Dedifferentiated amniotic fluid mesenchymal stem cell (primary cell): ENCODE measurements around the gene TTC9C.
A peak's percentile ranks its signal among the peaks of the same experiment; 100 is the strongest.
"Not testable (repeated sequence)": the region's sequence is repeated elsewhere in the genome, so short reads cannot be mapped to it uniquely, and the experiment has no call there.

ENCODE experiments used
- DNase-seq: peaks from one replicate; pipeline ENCODE4 v3.0.0-alpha.2; 2016; ENCODE audit errors: extremely low spot score

The TTC9C gene

DNA sequence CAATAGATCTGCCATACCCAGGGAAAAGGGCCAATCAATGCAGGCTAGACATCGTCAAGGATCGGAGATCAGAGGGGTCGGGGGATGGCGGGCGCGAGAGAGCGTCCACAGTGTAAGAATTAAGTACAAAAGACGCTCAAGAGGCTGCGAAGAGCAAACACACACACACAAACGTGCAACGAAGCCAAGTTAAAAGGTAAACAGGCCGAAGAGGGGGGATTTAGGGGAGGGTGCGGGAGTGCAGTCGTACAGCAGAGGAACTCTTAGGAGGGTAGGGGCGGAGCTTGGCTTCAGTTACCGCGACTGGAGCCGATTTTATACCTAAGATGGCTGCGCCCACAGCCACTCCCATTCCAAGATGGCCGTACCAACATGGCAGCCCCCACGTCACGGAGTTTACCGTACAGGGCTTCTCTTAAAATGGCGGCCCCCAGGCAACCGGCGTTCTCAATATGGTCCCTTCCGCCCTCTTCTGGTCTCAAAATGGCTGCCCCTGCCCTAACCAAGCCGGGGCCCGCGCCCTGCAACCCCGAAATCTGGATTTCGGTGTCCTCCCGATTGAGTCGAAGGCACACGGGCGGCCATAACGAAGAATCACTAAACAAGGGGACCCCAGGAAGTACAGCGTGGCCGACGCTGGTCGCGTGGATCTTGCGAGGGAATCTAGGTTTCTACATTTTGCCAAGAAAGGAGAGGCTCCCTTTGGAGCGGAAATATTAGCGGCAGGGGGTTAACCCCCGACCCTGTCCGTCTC is 18.9 kb upstream of the TTC9C start:
- peak; percentile 91 for DNase-seq

DNA sequence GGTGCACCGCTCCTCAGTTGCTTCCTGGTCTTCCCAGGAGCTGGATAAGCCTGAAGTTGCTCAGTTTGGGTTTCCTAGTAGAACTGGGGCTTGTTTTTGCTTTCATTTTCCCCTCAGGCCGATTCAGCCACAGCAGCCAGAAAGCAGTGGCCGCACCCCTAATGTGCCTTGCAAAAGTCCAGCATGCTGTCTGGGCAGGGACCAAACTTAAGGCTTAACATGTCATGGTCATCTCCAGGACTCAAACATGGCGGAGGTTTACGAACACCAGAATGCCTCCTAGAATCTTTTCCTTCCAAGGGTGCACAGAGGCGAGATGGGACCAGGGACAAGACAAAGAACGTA is 18.3 kb upstream of the TTC9C start:
- no peak for DNase-seq

DNA sequence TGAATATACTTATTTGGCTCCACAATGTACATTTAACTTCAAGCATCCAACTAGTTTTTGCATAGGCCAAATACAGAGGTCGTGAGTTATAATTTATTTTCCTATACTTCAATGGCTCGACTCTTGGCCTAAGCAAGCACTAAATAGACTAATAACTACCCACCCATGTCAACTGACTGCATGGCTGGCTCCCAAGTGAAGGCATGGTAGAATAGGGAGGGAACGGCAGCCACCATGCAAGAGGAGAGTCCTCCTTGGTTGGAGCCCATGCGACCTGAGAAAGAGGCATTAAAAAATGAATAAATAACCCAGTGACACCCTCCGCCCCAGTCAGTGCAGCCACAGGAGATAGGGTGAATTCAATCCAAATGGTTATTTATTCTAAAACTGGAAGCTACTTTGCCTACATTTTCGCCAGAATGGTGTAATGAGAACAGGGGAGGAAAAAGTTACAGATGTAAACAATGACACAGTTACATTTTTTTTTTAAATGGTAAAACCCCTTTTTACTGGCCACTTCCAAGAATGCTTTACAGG is 15.9 kb upstream of the TTC9C start:
- DNase-seq: no peak

DNA sequence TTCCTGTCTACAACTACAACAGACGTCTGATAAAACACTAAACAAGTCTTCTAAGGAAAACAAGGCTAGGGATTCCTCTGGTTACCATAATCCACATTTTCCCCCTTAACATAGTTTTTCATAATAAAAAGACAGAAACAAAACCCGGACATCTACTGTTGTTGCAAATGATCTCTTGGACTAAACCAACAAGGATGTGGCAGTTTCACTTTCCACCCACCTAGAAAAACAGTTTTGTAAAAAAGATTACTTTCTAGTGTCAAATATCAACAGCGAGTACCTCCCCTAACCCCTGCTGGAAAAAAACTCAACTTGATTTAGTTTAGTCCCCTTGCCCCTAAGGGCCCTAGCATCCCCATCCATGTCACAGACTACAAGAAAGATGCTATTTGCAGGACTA is 15.4 kb upstream of the TTC9C start:
- no peak for DNase-seq

DNA sequence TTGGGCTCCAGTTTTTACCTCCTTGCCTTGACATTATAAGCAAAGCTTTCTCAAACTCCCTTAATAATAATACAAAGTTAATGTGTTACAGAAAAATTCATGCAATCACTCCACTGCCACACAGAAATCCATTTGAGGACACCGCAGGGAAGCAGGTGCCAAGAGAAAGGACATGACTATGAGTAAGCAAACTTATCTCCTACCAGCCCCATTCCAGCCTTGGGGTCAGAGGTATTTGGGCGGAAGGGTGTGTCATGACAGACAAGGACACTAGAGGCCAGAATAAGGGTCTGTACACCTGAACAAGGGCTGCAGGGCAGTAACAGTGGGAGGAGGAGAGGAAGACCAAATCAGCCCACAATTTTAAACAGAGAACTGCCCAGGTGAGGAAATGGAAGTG is 14.9 kb upstream of the TTC9C start:
- DNase-seq: no peak

DNA sequence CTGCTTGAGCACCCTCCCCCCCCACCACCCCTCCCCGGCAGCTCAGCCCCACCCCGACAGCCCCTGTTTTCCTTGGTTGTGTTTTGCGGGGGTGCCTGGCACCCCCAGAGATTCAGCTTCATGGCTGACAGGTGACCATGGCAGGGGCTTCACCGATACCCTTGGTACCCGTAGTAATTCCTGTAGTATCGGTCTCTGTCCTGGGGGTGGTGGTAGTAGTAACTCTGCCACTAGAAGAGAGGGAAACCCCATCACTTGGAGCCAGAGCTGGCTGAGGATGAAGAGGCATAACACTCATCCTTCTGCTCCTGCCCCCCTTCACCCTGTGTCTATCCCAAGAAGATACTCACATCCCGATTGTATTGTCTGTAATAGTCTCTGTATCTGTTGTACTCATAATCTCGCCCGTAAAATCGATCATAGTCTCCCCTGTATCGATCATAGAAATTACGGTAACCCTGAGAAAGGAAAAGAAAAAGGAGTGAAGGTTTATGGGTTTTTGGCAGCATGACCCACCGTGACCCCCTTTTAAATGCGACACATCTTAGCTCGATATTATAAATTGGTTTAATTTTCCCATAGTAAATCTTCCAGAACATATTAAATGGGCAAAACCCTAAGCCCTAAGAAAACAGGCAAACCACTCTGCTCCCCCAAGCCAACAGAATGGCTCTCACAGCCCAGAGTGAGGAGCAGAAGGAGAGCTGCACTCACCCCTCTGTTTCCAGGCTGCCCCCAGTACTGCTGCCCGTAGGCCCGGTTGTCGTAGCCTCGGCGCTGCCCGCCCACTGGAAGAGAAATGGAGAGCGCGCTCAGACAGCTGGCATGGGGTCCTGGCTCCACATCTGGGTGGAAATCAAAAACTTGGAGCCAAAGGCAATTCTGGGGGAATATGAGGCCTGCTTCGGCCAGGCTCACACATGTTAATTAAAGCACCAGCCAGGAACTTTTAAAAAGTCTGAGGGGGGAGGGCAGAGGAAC is 12.8 kb upstream of the TTC9C start:
- no peak for DNase-seq

DNA sequence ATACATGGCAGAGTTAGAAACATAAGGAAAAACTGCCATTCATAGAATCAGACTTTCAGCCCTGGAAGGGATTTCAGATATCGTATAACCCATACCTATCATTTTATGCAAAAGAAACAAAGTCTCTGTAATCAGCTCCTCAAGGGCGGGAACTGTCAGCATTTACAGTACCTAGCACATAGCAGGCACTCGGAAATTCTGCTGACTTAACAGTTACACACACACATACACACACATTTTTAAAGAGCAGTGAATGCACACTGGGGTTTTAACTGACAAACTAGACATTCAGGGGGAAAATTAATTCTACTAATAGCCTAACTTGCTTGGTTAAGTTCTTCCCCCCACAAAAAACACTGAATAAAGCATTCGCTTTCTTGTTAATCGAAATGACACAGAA is 12.1 kb upstream of the TTC9C start:
- DNase-seq: no peak

DNA sequence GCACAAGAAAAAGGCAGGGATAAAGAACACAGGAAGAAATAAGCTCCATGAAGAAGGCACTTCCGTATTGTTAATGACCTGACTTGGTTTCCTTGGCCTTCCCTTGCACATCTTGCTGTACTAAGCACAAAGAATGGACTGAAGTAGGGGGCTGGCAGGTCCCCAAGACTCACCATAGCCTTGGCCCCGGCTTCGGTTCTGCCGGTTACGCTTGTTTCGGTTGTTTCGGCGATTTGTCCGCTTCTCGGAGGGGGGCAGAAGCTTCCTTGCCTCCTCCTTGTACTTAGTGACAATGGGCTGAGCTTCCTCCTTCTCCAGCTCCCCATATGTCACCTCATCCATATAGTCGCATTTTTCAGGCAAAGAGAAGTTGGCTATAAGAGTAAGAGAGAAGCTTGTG is 11.5 kb upstream of the TTC9C start:
- no peak for DNase-seq

DNA sequence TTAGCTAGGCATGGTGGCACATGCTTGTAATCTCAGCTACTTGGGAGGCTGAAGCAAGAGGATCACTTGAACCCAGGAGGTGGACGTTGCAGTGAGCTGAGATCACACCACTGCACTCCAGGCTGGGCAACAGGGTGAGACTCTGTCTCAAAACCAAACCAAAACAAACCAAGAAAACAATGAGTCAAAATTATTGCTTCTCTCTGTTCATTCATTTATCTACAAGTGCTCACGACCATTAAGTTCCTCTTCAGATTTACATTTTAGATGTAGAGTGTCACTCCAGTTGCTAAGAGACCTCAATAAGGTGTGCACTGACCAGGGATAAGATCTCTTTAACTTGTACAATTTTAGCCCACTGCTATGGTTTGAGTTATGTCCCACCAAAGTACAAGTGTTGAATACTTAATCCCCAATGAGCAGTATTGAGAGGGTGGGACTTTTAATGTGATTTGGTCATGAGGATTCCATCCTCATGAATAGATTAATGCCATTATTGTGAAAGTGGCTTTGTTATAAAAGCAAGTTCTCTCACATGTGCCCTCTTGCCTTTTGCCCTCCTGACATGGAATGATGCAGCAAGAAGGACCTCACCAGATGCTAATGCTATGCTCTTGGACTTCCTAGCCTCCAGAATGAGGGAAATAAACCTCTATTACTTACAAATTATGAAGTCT is 8.8 kb upstream of the TTC9C start:
- no peak for DNase-seq

DNA sequence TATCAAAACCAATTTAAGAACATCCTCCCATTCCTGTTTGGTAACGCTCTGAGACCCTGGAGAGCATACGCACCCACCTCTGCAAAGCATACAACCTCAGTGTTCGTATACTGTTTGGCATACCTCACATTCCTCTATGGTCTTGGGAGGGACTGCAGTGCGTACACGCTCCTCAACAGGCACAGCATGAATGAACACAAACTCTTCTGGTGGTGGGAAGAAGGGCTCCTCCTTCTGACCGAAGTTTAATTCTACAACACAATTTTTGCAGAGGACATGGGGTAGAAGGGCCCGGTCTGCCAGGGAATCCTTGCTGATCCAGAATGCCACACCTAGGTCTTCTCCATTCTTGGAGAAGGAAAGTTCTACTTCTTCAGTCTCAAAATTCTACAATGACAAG is 6.3 kb upstream of the TTC9C start:
- no peak for DNase-seq

DNA sequence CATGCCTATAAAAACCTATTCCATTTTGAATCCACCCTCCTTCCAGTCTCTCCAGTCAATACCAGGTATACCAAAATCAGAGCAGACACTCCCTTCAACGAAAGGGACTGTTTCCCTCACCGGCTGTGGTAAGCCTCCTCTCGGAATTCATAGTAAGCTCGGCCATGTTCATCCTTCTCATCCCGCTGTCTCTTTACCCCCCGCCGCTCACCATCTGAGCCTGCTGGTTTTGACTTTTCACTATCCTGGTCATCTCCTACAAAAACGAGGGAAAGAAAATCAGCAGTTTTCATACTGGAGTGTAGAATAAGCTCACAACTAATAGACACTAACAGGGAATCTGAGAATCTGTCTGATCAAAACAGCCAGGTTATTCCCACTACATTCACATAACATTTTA is 4.1 kb upstream of the TTC9C start:
- DNase-seq: no peak

DNA sequence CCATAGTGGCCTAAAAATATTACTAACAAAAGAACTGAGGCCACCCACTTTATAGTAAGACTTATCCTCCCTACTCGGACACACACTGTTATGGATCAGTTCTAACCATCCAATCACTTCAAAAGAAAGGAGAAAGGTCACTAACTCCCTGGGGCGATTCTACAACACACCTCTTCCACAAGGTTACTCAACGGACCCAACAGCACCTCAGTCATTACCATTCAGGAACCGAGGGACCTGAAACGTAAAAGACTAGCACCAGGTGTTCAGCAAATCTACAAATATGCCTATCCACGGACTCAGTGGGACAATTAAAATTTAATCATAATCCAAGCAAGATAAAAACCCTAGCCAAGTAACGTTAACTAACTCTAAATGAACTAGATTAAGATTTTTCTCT is 2.6 kb upstream of the TTC9C start:
- DNase-seq: no peak

DNA sequence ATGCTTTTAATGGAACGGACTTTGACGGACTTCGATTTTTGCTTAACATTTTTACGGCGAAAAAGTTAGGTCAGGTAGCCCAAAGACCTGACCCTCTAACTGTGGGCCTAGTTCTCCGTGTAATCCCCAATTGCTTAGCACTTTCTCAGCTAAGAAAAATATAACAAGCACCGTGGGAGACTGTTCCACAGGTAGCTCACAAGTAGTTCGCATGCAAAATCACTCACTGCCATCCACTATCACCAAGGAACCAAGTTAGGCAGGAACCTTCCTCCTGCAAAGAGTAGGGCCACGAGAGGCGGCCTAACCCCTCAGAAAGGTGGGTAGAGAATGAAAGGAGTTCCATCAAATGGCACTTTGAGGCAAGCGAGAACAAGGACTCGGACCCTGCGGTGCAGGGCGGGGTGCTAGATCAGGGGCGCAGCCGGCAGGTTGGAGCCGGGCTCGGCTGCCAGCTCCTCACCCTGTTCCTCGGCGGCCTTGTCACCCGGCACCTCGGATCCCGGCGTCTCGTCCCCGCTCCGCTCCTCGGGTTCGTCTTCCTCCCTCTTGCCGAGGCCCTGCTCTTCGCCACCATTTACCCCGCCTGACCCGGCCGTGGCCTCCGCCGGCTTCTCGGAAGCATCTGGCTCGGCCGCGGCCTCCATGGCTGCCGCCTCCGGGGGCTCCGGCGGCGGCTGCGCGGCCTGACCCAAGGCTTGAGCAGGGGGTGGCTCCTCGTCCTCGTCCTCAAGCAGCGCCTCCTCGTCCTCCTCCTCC is 2.0 kb upstream of the TTC9C start:
- no peak for DNase-seq

DNA sequence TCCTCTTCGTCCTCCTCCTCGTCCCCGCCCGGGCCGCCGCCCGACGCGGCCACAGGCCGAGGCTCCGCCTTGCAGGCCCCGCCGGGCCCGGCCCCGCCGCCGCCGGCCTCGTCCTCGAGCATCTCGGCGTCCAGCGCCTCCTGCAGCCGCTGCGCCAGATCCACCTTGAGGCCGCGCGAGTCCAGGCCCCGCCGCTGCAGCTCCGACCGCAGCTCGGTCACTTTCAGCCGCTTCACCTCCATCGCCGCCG is 1.4 kb upstream of the TTC9C start:
- no peak for DNase-seq

DNA sequence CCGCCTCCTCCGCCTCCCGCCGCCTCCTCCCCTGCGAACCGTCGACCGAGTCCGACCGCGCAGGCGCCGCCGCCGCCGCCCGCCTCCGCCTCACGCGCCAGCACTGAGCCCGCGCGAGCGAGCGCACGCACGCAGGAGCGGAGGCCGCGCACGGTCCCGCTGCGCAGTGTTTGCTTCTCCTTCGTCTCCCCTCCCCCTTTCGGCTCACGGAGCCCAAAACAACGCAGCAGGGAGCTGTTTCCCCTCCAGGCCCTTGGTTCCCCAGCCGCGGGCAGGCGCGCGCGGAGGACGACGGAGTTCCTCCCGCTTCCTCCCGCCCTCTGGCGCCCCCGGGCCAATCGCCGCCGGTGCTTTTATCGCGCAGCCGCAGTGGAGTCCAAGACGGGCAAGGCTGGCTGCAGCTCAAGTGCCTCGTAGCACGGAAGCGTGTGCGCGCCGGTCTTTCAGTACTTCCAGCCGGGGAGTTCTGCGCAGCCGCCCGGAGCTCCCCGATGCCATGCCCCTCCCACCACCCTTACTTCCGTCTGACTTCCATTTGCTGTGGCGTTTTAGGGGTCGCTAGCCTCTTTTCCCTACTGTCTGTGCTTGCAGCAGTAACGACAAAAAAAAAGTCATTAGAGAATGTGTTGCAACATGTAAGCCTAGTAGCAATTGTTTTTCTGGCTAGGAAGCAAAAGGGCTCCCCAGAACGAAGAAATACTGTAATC is 968 bp upstream of the TTC9C start, which contains the start of gene HNRNPUL2:
Gene HNRNPUL2, minus strand, starts transcription at position 293 of the 707 bp plus-strand sequence. CDS start 301 bp downstream, outside the sequence.
- peak; percentile 98 for DNase-seq

DNA sequence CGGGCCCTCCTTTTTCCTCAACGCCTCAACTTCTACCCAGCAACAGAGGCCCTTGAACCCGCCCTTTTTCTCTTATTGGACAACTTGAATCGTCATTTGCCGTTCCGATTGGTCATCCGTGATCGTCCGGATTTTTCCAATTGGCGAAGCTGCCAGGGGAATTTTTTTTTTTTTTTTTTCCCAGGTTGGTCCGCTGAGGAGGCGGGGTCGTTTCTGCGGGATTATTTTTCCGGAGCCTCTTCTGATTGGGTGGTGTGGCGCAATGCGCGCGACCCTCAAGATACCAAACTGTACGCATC is 465 bp upstream of the TTC9C start:
- DNase-seq: peak; percentile 99

DNA sequence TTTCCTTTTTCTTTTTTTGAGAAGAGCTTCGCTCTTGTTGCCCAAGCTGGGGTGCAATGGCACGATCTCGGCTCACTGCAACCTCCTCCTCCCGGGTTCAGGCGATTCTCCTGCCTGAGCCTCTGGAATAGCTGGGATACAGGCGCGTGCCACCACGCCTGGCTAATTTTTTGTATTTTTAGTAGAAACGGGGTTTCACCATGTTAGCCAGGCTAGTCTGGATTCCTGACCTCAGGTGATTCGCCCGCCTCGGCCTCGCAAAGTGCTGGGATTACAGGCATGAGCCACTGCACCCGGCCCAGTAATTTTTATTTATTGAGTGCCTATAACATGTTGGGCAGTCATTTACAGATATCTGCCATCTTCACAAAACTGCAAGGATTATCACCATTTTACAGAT is 1.8 kb downstream of the TTC9C start:
- not testable (repeated sequence) for DNase-seq

DNA sequence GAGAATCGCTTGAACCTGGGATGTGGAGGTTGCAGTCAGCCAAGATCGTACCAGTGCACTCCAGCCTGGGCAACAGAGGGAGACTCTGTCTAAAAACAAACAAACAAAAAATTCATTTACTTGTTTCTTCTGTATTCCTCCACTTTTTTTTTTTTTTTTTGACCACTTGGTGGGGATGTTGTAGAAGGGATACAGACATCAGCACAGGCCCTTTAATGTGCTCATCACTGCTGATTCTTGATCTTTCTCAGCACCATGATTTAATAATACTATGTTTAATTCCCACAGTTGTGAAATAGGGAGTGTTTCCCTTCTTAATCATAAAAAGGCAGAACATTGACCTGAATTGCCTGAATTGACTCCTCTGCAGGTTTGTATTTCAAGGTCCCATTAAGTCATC is 4.5 kb downstream of the TTC9C start:
- no peak for DNase-seq

DNA sequence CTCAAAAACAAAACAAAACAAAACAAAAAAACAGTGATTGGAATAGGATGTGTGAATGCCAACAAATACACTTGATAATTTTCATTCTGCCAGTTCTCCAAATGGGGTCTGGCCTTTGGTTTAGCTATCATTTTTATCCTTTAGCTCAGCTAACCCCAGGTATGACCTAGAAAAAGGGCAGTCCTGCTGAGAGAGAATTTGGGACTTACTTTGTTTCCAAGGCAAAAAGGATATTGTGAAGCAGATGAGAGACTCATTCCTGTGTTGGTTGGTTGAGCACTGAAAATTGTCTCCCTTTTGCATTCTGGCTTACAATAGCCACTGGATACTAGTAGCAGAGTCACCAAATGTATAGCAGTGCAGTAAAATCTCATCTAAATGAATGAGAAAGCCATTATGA is 8.9 kb downstream of the TTC9C start:
- no peak for DNase-seq

DNA sequence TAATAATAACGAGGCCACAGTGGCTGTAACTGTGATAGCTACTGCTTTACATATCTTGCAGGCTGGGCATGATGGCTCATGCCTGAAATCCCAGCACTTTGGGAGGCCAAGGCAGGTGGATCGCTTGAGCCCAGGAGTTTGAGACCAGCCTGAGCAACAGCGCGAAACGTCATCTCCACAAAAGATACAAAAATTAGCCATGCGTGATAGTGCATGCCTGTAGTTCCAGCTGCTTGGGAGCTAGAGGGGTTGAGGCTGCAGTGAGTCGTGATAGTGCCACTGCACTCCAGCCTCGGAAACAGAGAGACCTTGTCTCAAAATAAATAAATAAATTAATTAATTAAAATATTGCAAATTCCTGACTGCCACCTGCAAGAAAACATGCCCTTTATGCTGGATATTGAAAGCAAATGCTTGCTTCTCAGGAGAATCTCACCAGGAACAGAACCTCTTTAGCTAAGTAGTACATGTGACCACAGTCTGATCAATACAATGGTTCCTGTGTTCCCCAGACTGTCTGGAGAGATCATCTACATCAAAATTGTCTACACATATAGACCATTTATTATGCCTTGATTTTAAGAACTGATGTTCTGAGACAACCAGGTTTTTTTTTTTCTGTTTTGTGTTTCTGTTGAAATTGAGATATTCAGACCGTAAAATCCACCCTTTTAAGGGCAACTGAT is 19.3 kb downstream of the TTC9C start:
- no peak for DNase-seq

DNA sequence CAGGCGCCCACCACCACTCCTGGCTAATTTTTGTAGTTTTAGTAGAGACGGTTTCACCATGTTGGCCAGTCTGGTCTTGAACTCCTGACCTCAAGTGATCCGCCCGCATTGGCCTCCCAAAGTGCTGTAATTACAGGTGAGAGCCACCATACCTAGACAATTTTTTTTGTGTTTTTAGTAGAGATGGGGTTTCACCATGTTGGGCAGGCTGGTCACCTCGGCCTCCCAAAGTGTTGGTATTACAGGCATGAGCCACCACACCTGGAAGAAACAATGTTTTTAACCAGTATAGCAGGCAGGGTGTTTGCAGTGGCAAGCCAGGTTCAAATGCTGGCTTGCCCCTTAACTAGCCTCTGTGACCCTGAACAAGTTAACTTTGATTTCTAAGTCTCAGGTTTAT is 21.6 kb downstream of the TTC9C start:
- DNase-seq: not testable (repeated sequence)
